ENCODE measurements around the gene SRP68.

DNA sequence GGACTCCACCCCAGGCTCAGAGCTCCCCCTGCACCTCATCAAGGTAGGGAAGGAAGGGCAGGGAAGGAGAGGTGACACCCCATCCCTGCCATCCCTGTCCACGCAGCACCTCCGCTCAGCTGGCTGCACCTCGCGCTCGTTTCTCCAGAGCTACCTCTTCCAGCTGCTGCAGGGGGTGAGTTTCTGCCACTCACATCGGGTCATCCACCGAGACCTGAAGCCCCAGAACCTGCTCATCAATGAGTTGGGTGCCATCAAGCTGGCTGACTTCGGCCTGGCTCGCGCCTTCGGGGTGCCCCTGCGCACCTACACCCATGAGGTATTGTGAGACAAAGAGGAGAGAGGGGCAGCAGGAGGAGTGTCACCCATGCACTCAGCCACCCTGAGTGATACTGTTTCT lies 70.2 kb downstream of the SRP68 start:
- TF ChIP-seq, protein P1, sequence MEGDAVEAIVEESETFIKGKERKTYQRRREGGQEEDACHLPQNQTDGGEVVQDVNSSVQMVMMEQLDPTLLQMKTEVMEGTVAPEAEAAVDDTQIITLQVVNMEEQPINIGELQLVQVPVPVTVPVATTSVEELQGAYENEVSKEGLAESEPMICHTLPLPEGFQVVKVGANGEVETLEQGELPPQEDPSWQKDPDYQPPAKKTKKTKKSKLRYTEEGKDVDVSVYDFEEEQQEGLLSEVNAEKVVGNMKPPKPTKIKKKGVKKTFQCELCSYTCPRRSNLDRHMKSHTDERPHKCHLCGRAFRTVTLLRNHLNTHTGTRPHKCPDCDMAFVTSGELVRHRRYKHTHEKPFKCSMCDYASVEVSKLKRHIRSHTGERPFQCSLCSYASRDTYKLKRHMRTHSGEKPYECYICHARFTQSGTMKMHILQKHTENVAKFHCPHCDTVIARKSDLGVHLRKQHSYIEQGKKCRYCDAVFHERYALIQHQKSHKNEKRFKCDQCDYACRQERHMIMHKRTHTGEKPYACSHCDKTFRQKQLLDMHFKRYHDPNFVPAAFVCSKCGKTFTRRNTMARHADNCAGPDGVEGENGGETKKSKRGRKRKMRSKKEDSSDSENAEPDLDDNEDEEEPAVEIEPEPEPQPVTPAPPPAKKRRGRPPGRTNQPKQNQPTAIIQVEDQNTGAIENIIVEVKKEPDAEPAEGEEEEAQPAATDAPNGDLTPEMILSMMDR (conservative IDR thresholded peaks at IDR 0.05 in 1 of 2, IDR thresholded peaks at IDR 0.05 in 1 of 2; ENCODE audit: low read depth in 1 of 2, low read length in 2 of 2) = no peak
- no peak for TF ChIP-seq EZH2 (IDR thresholded peaks at IDR 0.05; ENCODE audit: low read length, missing control alignments)
